H7 (cell line): Measurements from ENCODE around the gene ZNF627. TPM values are rescaled to one million over a fixed set of nuclear protein-coding genes. Genes with fewer than 3 reads are reported as not detected.
A peak's percentile ranks its signal among the peaks of the same experiment; 100 is the strongest.
"Not testable (repeated sequence)": the region's sequence is repeated elsewhere in the genome, so short reads cannot be mapped to it uniquely, and the experiment has no call there.

Source experiments
- DNase-seq: peaks from one replicate; pipeline ENCODE4 v3.0.0; 2012
- H3K27me3 ChIP-seq: 2 replicates; pipeline ENCODE4 v1.6.0; 2011; ENCODE audit warnings: mild to moderate bottlenecking, low read length; ENCODE audit not compliant: control insufficient read depth, insufficient read depth
- H3K36me3 ChIP-seq: replicated peaks from 2 replicates; pipeline ENCODE4 v1.5.1; 2011; ENCODE audit warnings: low read length; ENCODE audit not compliant: control insufficient read depth, insufficient read depth
- H3K4me3 ChIP-seq: 2 replicates; pipeline ENCODE4 v1.5.1; 2011; ENCODE audit warnings: low read depth, mild to moderate bottlenecking, control low read depth, low read length, moderate library complexity; ENCODE audit not compliant: insufficient read depth
- total RNA-seq: library from RNA; depleted of rRNA; stranded (reverse); fragments of >200 nt; shearing (Covaris generic); gene quantifications from 2 replicates; pipeline ENCODE4 v1.2.3, GENCODE V29; 2014

ZNF627 gene
- total RNA-seq, 1 experiment from 2014 or later = 20.1 TPM

GRCh38 chr19:11633223-11633622, 35.9 kb downstream of the ZNF627 start:
- Histone ChIP-seq H3K4me3 (no peak overlapping the region), H3K27me3 (no peaks in the 10 kb centered on the region), H3K36me3 (no peaks in the 10 kb centered on the region)
- DNase-seq = no peak

DNA sequence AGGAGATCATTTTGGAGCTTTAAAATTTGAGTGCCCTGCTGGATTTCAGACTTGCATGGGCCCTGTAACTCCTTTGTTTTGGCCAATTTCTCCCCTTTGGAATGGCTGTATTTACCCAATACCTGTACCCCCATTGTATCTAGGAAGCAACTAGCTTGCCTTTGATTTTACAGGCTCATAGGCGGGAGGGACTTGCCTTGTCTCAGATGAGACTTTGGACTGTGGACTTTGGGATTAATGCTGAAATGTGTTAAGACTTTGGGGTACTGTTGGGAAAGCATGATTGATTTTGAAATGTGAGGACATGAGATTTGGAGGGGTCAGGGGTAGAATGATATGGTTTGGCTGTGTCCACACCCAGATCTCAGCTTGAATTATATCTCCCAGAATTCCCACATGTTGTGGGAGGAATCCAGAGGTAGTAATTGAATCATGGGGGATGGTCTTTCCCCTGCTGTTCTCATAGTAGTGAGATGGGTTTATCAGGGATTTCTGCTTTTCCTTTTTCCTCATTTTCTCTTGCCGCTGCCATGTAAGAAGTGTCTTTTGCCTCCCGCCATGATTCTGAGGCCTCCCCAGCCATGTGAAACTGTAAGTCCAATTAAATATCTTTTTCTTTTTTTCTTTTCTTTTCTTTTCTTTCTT, 36.9 kb downstream of the ZNF627 start:
- not testable (repeated sequence) for H3K4me3 ChIP-seq, DNase-seq, H3K27me3 ChIP-seq, H3K36me3 ChIP-seq

- Histone ChIP-seq H3K36me3 (no peaks in the 10 kb centered on the region), H3K4me3 (peak overlapping the region; percentile 83; the same call in 1 of the 2 replicates), H3K27me3 (no peaks in the 10 kb centered on the region)
- no peak for DNase-seq
These were observed 41.9 kb downstream of the ZNF627 start for GRCh38 chr19:11639245-11639601.

GRCh38 chr19:11639602-11640471, 42.6 kb downstream of the ZNF627 start:
- H3K4me3 ChIP-seq = peak overlapping the region; percentile 83
- DNase-seq = peak; percentile 98
- no peaks in the 10 kb centered on the region for H3K36me3 ChIP-seq
- H3K27me3 ChIP-seq = no peaks in the 10 kb centered on the region

- DNase-seq = no peak
- Histone ChIP-seq H3K27me3 (no peaks in the 10 kb centered on the region), H3K4me3 (no peak overlapping the region), H3K36me3 (no peaks in the 10 kb centered on the region)
These were observed 44.0 kb downstream of the ZNF627 start for GRCh38 chr19:11641244-11641643.

- Histone ChIP-seq H3K27me3 (no peaks in the 10 kb centered on the region), H3K4me3 (no peak overlapping the region), H3K36me3 (no peaks in the 10 kb centered on the region)
- DNase-seq = no peak
These were observed 45.6 kb downstream of the ZNF627 start for GRCh38 chr19:11642902-11643301.

- no peaks in the 10 kb centered on the region for H3K27me3 ChIP-seq
- H3K36me3 ChIP-seq = peaks cover 10% of the 10 kb centered on the region
- H3K4me3 ChIP-seq = no peak overlapping the region
- DNase-seq = no peak
These were observed 52.7 kb downstream of the ZNF627 start for GRCh38 chr19:11649941-11650340.

- Histone ChIP-seq H3K27me3 (no peaks in the 10 kb centered on the region), H3K4me3 (no peak overlapping the region), H3K36me3 (peaks cover 10% of the 10 kb centered on the region)
- no peak for DNase-seq
These were observed 53.8 kb downstream of the ZNF627 start for GRCh38 chr19:11651062-11651461.

DNA sequence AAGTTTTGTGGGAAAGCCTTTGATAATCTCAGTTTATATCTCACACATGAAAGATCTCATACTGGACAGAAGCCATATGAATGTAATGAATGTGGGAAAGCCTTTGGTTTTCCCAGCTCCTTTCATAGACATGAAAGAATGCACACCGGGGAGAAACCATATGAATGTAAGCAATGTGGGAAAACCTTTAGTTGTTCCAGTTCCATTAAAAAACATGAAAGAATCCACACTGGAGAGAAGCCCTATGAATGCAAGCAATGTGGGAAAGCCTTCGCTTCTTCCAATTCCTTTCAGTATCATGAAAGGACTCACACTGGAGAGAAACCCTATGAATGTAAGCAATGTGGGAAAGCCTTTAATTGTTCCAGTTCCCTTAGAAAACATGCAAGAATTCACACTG, 54.8 kb downstream of the ZNF627 start:
- Histone ChIP-seq H3K36me3 (peaks cover 10% of the 10 kb centered on the region), H3K27me3 (no peaks in the 10 kb centered on the region), H3K4me3 (no peak overlapping the region)
- no peak for DNase-seq

DNA sequence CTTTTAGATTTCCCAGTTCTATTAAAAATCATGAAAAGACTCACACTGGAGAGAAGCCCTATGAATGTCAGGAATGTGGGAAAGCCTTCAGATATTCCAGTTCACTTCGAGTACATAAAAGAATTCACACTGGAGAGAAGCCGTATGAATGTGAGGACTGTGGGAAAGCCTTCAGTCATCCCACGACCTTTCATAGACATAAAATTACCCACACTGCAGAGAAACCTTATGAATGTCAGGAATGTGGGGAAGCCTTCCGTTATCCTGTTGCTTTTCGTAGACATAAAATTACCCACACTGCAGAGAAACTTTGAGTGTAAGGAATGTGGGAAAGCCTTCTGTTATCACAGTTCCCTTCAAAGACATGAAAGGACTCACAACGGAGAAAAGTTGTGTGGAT, 55.2 kb downstream of the ZNF627 start:
- Histone ChIP-seq H3K4me3 (no peak overlapping the region), H3K36me3 (peaks cover 10% of the 10 kb centered on the region), H3K27me3 (no peaks in the 10 kb centered on the region)
- no peak for DNase-seq

DNA sequence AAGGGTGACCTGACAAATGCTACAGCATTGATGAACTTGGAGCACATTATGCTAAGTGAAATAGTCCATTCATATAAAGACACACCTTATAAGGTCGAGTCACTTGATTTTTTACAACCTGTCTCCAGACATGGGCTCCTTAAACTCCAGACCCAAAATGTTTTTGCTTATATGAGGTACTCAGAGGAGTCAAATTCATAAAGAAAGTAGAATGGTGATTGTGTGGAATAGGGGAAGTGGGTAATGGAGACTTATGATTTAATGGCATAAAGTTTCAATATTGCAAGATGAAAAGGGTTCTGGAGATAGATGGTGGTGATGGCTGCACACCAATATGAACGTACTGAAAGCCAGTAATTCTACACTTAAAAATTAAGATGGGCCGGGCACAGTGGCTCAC, 59.3 kb downstream of the ZNF627 start:
- peaks cover 9% of the 10 kb centered on the region for H3K36me3 ChIP-seq
- no peaks in the 10 kb centered on the region for H3K27me3 ChIP-seq
- no peak overlapping the region for H3K4me3 ChIP-seq
- DNase-seq = no peak

DNA sequence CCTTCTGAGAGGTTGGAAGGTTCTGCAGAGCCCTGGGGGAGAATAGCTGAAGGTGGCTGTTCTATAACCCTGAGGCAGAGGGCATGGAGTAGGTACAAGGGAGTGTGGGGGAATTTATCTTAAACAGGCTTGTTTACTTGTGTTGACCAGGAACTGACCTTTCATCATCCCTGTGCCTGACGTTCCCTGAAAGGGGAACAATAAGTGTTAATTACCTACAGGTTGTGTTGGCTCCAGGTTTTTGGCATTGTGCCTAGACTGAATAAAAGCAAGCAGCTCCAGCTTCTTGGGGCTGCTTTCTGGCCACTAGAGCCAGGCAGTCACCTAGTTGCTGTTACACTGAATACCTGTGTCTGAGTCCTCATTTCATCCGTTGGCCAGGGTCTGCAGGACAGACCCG, 60.0 kb downstream of the ZNF627 start:
- H3K27me3 ChIP-seq = no peaks in the 10 kb centered on the region
- no peak overlapping the region for H3K4me3 ChIP-seq
- peaks cover 3% of the 10 kb centered on the region for H3K36me3 ChIP-seq
- no peak for DNase-seq

DNA sequence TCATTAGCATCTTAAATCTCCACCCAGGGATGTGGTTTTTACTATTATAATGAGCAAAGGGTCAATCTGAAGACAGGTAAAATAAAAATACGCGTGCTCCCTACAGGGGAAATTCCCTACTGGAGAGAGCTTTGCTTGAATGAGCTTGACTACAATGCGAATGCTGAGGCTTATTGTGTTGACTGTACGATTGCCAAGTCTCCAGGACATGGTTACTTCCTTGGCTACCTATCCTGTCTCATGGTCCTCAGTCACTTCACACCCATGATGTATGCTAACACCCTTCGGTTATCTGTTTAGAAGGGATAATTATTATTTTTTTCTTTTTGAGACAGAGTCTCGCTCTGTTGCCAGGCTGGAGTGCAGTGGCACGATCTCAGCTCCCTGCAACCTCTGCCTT, 61.7 kb downstream of the ZNF627 start:
- no peak for DNase-seq
- no peak overlapping the region for H3K4me3 ChIP-seq
- H3K36me3 ChIP-seq = no peaks in the 10 kb centered on the region
- H3K27me3 ChIP-seq = no peaks in the 10 kb centered on the region

DNA sequence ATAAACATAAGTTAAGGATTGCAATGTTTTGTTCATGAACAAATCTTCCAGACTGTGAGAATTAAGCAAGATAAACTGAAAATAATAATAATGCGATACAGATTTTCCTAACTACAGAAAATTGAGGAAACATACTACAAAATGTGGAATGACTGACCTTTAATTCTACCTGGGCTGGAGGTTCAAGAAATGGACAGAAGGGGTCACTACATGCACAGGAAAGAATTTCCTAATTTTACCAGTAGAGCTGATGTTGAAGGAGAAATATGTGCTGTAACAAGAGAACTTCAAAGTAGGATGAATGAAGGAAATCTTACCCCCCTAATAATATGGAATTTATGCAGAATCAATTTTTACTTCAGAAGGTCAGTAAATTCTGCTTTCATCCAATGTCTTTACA, 62.3 kb downstream of the ZNF627 start:
- no peaks in the 10 kb centered on the region for H3K36me3 ChIP-seq
- no peaks in the 10 kb centered on the region for H3K27me3 ChIP-seq
- peak; percentile 60 for DNase-seq
- no peak overlapping the region for H3K4me3 ChIP-seq

DNA sequence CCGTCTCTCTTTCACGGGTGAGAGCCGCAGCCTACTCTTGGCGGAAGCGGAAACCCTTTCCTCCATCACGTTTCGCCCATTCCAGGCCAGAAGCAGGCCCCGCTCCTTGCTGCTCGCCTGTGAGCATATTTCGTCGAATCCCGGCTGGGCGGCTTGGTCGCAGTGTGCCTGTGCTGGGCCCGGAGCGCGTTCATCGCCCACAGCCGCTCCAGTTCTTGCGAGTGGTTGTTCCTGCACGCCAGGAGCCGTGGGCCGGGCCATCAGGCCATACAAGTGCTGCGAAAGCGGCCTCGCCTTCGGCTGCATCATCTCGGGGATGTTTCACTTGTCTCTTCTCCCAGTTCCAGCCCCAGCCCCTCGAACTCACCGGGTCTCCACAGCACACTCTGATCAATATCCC, 65.0 kb downstream of the ZNF627 start:
- DNase-seq = no peak
- Histone ChIP-seq H3K36me3 (no peaks in the 10 kb centered on the region), H3K4me3 (no peak overlapping the region), H3K27me3 (no peaks in the 10 kb centered on the region)
